Brain pericyte (primary cell): ENCODE results near the gene COL5A1.

Source experiments
- DNase-seq: peaks from one replicate; pipeline ENCODE4 v3.0.0-alpha.2; 2012; ENCODE audit warnings: low read depth, low spot score

Gene COL5A1

DNA sequence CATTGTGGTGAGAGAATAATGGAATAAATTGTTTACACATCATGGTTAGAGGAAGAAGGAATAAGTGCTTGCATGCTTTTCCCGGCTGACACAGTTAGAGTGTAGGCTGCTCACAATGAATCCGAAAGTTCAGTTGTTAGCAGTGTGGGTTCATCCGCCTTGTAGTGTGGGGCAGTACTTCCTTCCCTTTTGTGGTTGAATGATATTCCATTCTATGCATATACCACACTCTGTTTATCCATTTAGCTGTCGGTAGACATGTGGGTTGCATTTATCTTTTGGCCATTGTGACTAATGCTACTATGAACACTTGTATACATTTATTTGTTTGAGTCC is 84.0 kb downstream of the COL5A1 start:
- DNase-seq, result no peak

DNA sequence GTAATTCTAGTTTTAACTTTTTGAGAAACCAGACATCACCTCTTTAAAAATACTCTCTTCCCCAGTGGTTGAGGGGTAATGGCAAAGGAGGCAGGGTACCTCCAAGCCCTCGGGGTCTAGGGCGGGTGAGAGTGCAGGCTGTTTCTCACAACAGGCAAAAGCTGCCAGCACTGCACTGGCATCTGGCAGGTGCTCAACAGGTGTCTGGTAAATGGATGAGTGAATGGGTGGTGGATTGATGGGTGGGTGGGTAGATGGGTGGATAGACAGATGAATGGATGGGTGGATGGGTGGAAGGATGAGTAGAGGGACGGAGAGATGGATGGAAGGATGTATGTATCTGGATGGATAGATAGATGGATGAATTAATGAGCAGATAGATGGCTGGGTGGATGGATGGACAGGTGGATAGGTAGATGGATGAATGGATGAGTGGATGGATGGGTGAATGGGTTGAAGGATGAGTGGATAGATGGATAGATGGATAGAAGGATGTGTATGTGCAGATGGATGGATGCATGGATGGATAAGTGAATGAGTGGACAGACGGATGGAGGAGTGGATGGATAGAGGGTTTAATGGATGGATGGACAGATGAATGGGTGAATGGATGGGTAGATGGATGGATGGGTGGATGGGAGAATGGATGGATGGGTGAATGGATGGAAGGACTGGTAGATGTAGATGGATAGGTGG is 84.6 kb downstream of the COL5A1 start:
- DNase-seq, result no peak

DNA sequence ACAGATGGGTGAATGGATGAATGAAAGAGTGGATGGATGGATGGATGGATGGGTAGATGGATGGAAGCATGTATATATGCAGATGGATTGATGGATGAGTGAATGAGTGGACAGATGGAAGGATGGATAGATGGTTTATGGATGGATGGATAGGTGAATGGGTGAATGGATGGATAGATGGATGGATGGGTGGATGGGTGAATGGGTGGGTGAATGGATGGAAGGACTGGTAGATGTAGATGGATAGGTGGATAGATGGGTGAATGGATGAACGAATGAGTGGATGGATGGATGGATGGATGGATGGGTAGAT is 85.1 kb downstream of the COL5A1 start:
- no peak for DNase-seq

DNA sequence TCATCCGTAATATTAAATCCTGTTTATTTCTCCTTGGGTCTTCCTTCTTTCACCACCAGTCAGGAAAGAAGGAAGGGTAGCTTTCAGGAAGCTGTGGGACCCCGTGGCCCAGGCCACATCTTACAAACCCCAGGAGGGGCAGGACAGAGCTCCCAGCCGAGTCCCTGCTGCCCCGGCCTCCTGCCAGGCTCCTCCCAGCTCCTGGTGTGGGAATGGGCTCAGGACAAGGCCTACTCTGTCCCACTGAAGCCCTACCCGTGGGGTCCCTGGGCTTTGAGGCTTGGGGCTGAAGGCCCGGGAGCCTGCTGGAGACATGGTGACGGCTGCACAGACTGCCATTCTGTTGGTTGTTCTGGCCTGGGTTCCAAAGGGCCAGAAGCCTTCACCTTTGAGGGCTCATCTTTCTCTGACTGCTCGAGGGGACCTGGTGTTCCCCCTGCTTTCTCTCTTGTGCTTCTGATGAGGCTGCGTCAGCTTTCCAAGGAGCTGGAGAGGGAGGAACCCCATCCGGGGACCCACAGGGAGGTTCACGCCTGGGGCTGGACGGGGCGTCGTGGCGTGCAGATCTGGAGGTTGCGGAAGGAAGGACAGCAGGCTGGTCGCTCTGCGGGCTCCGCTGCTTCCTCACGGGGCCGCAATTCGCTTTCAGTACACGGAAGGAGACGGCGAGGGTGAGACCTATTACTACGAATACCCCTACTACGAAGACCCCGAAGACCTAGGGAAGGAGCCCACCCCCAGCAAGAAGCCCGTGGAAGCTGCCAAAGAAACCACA is 86.6 kb downstream of the COL5A1 start:
- no peak for DNase-seq

DNA sequence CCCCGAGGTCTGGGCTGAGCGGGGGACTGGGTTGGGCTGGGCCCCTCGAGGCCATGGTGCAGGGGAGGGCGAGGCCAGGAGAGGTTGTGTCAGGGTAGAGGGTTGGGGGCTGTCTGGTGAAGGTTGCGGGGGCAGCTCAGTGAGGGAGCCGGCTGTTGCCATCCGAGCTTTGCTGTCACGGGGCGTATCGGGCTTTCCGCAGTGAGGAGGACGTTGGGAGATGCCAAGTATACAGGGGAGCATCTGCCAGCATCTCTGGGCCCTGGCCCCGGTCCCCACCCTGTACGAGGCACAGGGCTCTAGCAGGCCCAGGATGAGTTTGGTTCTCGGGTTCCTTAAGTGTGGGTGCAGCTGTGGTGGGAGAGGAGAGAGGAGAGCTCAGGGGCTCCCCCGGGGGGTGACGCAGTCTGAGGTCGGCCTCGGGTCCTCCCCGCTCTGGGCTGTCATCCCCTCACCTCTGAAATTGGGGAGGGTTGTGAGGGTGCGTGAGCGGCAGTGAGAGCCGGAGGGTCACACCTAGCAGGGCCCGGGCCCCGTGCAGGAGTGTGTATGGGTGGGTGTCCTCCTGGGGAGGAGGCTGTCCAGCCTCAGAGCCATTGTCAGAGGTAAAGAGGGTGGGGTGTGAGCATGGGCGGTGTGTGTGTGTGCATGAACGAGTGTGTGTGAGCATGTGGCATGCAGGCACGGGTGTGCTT is 87.3 kb downstream of the COL5A1 start:
- DNase-seq, result no peak

DNA sequence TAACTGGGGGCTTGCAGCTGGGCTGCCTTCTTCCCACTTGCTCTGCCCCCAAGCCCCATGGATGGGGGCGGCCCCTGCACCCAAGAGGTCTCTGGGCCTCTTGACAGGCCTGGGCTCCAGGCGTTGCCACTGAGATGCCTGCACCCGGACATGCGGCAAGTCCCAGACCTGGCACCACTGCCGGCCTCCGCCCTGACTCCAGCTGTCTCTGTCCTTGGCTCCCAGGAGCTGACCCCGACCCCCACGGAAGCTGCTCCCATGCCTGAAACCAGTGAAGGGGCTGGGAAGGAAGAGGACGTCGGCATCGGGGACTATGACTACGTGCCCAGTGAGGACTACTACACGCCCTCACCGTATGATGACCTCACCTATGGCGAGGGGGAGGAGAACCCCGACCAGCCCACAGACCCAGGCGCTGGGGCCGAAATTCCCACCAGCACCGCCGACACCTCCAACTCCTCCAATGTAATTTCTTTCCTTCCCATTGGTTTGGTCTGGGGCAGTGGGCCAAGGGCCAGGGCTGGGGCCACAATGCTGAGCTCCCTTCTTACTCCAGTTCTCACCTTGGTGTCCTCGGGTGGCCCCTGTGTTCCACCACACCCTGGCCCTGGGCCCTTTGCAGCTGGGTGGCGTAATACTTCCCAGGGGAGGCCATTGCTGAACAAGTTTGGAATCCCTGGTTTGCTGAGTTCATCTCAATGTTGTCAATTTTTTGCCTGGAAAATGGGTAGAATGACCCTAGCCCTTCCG is 88.6 kb downstream of the COL5A1 start:
- DNase-seq, result no peak

DNA sequence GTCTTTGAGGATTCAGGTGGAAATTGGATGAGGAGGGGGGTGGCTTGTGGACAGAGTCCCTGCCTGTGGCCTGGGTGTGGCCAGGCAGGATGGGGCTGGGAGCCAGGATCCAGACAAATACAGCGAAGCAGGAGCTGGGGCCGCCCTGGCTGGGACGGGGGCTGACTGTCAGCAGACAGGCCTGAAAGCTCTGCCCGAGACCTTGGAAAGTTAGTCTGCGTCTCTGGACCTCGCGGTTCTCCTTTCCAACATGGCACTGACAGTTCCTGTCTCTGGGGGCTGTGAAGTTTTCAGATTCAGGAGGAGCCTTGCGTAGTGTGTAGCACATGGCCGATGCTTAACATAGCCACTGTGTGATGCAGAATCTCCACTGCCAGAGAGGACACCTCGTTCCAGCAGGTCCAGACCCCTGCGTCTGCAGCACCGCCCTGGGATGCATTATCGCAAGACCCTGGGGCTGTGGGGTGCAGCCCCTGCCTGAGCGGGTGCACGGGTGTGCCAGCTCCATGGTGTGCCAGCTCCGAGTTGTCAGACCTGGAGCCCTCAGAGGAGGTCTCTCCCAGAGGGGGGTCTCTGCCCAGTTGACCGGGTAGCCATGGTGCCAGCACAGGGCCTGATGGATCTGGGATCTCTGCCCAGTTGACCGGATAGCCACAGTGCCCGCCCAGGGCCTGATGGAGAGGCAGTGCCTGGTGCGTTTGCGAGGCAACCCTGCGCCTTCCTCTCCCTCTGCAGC is 89.3 kb downstream of the COL5A1 start:
- DNase-seq, result no peak

DNA sequence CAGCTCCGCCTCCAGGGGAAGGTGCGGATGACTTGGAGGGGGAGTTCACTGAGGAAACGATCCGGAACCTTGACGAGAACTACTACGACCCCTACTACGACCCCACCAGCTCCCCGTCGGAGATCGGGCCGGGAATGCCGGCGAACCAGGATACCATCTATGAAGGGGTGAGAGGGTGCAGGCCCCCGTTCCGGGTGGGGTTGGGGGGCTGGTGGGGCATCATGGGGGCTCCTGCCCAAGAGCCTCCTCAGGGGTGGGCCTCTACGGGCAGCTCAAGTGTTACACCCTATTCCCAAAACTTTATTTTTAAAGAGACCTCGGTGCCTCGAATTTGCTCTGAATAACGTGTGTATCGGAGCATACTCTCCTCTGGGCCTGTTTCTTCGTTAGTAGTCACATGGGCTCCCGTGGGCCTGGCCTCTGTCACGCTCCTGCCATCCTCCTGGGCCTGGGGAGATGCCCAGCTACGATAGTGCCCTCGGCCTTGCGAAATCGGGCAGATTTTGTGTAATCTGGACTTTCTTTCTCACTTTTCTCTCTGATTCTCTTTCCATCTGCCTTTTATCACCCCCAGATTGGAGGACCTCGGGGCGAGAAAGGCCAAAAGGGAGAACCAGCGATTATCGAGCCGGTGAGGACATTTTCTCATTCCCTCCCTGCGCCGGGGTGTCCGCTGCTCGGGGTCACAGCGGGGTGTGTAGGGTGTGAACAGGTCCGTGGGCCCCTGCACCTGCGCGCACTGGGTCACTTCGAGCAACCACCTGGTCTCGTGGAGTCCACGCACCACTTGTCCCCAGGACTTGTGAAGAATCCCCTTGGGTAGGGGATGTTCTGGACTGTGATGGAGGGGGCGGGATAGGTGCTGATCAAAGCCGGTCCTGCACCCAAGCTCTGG is 90.1 kb downstream of the COL5A1 start:
- DNase-seq, result no peak

DNA sequence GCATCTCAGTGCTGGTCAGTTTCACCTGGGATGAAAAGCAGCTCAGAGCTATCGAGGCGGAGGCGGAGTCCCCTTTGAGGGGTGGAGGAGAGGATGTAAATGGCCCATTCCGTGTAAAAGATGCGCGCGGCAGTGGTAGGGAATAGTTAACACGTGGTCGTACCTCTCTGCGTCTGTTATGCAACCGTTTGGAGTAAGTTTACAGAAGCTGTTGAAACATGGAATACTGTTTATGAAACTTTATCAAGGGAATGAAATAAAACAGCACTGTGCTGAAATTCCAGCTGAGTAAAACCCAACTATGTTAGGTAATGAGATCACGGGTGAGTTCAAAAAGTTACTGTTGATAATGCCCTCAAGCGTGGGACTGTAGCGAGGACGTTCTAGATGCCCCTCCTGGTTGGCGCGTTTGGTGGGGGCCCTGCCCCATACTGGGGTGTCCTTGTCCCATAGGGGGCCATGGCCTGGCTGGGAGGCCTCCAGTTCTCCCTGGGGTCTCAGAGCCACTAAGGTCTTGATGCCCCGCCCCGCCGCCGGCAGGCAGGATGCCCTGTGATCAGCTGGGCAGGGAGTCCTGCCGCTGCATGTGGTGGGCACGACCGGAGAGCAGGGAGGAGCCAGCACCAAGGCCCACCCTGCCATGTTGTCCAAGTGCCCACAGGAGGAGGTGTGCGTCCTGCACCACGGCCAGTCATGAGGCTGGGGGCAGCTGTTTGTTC is 90.9 kb downstream of the COL5A1 start:
- DNase-seq, result no peak

DNA sequence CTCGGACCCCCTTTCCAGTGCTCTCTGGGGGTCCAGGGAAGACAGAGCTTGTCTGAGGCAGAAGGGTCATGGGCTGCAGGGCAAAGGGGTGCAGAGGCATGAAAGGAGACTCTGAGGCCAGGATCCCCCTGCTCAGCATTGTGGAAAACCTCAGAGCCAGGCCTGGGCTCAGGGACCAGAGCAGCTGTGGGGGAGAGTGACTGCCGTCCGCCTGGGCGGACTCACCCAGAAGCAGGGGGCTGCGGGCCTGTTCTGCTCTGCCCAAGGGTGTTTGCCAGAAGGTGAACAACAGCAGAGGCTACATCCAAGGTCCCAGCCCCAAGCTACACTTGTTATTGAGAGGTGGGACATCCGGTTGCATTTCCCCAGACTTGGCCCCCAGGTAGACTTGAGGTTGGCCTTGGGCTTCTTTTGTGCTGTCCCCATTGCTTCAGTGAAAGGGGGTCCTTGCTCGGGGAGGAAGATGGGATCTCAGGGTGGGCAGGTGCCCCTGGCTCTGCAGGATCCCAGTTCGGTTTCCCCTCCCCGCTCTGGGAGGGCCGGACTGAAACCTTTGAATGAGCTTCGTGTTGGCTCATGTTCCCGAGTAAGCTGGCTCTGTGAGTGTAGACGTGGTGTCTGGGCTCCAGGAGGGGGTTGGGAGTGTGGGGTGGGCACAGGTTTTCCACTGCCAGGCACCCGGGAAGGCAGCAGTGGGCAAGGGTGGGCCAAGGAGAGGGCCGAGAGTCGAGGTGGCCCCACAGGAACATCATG is 92.1 kb downstream of the COL5A1 start:
- DNase-seq, result no peak

DNA sequence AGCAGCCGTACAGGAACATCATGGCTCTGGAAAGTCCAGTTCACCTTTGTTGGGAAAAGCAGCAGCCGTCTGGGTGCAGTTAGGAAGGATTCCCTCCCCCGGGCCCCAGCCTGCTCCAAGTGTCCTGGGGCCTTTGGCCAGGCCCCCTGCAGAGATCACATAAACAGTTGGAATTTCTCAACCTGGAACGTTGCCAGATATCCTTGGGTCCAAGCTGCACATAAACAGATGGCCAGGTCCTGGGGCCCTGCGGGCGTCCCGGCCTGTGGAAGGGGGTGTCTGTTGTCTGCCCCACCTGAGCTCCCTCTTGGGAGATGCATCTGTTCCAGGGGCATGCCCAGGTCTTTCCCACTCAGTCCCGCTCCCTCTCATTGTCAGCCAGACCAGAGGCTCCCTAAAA is 92.7 kb downstream of the COL5A1 start:
- DNase-seq, result no peak

DNA sequence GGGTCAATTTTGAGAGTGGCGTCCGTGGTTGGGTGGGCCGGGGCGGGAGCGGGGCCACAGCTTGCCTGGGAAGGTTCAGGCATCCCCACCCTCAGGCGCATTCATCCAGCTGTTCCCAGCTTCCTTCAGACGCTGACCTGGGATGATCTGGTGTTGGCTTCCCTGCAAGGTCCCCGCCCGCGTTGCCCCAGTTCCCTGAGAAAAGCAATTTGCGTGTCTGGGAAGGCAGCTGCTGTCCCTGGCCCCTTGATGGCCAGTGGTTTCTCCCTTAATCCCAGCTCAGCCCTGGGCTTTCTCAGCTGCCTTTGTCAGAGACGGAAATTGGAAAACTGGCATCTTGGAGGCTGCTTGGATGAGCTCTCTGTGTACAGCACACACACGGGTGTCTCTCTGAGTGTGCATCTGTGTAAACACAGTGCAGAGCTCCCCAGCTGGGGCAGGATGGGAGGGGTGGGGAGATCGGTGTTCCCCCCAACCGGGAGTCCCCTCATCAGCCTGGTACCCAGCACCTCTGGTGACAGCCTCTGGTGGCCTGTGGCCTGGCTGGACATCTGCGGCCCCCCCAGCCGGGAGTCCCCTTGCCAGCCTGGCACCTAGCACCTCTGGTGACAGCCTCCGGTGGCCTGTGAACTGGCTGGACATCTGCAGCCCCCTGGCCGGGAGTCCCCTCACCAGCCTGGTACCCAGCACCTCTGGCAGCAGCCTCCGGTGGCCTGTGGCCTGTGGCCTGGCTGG is 94.0 kb downstream of the COL5A1 start:
- peak; percentile 40 for DNase-seq

DNA sequence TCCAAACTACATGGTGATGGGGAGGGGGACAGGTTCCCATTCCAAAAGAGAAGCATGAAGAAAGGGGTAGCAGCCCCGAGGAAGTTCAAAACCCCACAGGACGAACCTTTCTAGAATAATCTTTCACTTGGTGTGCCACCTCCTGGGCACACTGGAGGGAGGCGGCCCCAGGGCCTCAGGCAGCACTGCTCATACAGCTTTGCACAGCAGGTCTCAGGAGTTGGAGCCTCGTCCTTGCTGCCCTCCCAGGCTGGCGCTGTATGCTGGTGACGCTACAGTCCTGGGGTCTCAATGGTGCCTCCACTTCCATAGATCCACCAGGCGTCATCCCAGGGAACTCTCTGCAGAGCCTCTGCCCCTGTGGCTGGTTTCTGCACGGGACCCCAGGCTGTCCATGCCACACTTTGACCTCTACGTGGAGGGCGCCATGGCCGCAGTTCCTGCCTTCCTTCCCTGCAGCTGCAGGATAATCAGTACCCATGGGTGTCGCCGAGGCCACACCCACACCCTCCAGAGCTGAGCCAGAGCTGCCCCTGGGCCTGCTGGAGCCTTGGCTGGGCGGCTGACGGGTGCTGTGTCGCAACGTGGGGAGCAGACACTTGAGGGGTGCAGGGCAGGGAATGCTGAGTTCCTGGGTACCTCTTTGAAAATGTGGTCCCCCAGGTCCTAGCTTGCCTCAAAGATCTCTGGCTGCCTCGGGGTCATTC is 95.3 kb downstream of the COL5A1 start:
- no peak for DNase-seq

DNA sequence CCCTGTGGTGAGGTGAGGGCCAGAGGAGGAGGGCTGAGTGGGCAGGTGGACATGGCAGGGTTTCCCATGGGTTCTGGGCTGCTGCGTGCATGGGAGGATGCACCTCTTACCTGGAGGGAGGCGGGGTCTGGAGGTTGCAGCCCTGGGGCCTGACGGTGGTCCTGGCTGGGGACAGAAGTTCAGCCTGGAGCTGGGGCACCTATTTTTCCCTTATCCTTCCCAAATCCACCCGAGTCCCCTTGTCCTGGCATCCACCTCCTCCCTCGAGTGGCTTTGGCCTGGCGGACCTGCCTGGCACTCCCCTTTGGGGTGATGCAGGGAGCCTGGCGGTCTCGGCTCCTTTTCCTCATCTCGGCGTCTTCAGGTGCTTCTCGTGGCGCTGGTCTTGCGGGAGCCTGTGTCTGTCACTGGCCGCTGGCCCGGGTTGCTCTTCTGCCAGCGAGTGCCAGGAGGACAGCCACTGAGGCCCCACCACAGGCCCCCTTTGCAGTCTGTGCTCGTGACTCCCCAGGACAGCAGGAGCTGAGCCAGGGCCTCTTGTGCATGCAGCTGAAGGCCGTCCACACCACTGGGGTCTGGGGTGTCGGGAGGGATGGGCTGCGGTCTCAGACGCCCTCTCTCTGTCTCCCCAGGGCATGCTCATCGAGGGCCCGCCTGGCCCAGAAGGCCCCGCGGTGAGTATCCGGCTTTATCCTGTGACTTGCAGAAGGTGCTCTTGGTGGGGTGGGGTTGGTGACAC is 96.4 kb downstream of the COL5A1 start:
- DNase-seq, result no peak

DNA sequence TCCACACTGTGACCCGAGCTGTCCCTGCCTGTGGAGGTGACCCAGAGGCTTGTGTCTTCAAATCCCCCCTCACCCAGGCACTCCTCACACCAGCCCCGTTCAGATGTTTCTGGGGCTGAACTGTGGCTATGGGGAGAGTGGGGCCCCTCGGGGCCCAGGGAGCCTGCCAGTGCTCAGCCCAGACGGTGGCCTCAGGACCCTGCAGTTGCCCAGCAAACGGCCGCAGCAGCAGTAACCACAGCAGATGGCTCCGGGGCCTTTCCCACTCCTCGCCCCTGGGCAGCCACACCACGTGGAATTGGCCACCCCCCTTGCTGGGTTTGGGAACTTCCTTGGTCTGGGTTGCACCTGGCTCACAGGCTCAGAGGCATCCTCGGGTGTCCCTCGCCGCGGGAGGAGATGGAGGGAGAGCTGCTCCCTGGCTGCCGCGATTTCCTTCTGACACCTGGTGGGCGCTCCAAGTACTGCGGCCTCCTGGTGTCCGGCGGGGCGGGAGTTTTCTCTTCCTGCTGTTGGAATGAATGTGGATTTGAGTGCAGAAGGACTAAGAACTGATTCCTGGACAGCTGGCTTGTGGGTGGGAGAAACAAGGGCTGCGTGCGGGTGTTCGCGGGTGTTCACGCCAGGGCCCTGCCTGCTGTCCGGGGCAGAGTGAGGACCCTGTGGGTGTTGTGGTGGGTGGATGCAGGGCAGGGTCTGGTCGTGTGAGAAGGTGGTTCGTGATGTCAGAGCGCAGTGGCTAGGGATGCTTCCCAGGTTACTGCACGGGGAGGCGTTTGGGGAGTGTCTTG is 97.5 kb downstream of the COL5A1 start:
- DNase-seq, result no peak

DNA sequence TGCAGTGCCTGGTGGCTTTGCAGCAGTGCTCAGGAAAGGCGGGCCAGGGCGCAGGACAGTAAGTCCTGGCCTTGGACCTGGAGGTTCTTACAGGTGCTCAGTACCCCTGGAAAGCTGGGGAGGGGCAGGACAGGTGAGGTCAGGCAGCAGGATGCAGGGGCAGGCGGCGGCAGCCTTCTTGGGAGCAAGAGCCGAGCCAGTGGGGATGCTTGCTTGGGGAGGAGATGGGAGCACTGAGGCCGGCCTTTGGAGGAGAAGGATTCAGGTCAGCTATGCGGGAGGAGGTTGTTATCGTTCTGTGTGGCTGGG is 98.0 kb downstream of the COL5A1 start:
- no peak for DNase-seq

DNA sequence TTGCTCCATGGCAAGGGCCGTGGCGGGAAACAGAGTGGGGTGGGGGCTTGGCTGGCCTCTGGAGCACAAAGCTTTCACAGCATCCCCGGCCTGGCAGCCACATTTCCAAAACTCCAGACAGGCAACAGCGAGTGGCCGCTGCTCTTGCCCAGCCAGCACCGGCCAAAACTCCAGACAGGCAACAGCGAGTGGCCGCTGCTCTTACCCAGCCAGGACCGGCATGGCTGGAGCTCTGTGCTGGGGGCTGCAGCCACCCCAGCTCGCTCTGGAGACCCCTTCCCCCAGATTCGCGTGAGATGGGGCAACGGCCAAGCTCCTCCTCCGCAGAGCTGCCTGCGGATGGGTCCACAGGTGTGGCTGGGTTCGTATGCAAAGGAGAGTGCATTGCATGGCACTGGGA is 98.5 kb downstream of the COL5A1 start:
- DNase-seq, result no peak
